ENCODE results near the gene CCDC57. TPM values are rescaled to one million over a fixed set of nuclear protein-coding genes. Genes with fewer than 3 reads are reported as not detected.

Gene CCDC57
- total RNA-seq, 1 experiment from 2014 or later = 8.4 TPM

DNA sequence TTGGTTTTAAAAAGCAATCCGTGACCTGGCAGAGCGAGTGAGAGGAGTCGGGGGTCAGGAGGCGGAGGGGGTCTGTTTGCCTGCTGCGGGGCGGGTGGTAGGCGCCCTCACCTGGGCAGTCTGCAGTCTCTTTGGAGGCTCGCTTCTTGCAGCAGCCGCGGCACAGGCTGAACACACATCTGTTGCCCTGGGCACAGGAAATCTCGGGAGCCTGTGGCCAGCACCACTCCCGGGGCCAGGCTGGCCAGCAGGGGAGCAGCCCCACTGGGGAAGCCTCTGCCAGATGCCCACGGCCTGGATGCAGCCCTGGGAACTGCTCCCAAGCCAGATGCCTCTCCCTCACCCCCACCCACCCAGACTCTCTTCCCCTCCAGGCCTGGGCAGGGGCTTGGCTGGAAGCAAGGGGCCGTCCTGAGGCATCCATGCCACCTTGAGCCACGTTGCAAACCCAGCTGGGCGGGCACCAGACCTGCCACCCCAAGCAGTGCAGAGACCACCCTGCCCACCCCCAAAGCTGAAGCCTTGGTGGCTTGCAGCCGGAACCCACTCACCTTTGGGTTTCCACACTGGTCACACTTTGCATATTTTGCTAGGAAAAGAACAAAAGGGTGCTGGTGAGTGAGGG is 154.3 kb downstream of the CCDC57 start:
- in situ Hi-C loops (cut with HindIII; ENCODE audit: low pct_unique_long_range_greater_than_20kb, low sequenced_read_pairs) = no loop called here

DNA sequence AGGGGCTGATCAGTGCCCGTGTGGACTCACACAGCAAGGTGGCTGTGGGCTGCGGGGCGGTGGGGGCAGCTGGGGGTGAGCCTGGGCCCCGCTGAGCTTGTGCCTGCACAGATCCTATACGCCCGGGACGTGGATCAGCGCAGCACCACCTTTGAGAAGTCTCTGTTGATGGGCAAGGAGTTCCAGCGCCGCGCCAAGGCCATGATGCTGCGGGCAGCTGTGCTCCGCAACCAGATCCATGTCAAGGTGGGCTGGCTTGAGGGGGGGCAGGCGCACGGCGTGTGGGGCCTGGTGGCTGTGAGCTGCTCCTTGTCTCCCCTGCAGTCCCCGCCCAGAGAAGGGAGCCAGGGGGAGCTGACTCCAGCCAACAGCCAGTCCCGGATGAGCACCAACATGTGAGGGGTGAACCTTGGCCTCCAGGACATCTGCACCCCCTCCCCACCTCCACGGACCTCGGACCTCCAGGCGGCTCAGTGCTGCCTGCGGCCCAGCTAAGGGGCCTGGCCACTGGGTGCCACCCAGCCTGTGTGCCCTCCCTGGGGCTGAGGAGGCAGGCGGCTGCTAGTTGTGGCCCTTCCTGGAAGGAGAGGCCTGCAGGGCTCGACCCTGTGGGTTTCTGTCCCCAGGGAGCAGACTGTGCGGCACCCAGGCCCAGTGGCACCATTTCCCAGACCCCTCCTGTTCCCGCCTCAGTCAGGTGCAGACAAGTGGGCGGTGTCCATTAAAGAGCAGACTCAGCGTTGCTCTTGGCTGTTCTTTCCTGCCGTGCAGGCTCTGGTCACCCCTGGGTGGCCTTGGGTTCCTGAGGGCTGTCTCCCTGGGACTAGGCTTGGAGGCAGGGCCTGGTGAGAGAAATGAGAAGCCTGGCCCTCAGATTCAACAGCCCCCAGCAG is 155.7 kb downstream of the CCDC57 start:
- DNase-seq (ENCODE audit: low read depth) = no peak
- in situ Hi-C loops (cut with HindIII; ENCODE audit: low pct_unique_long_range_greater_than_20kb, low sequenced_read_pairs) = no loop called here

More for the DNA sequence above, 154.3 kb downstream of the CCDC57 start:
- no peak for DNase-seq (ENCODE audit: low read depth)

DNA sequence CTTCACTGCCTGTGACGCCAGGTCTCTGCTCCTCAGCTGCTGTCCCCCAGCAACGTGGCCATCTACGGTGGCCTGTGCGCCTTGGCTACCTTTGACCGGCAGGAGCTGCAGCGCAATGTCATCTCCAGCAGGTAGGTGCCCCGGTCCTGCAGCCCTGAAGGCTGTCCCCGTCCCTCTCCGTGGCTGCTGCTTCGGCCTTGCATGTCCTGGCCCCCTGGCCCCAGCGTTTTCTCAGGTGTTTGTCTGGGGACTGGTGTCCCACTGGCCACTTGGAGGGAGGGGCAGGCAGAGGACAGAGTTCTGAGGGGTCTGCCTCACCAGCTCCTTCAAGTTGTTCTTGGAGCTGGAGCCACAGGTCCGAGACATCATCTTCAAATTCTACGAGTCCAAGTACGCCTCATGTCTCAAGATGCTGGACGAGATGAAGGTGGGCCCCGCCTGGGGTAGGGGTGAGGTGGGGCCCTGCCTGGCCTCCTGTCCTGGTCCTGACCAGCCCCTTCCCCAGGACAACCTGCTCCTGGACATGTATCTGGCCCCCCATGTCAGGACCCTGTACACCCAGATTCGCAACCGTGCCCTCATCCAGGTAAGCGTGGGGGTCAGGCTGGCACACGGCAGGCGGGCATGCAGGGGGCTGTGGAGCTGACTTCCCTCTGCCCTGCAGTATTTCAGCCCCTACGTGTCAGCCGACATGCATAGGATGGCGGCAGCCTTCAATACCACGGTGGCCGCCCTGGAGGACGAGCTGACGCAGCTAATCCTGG is 156.5 kb downstream of the CCDC57 start:
- in situ Hi-C loops (cut with HindIII; ENCODE audit: low pct_unique_long_range_greater_than_20kb, low sequenced_read_pairs) = no loop called here
- DNase-seq (ENCODE audit: low read depth) = no peak

DNA sequence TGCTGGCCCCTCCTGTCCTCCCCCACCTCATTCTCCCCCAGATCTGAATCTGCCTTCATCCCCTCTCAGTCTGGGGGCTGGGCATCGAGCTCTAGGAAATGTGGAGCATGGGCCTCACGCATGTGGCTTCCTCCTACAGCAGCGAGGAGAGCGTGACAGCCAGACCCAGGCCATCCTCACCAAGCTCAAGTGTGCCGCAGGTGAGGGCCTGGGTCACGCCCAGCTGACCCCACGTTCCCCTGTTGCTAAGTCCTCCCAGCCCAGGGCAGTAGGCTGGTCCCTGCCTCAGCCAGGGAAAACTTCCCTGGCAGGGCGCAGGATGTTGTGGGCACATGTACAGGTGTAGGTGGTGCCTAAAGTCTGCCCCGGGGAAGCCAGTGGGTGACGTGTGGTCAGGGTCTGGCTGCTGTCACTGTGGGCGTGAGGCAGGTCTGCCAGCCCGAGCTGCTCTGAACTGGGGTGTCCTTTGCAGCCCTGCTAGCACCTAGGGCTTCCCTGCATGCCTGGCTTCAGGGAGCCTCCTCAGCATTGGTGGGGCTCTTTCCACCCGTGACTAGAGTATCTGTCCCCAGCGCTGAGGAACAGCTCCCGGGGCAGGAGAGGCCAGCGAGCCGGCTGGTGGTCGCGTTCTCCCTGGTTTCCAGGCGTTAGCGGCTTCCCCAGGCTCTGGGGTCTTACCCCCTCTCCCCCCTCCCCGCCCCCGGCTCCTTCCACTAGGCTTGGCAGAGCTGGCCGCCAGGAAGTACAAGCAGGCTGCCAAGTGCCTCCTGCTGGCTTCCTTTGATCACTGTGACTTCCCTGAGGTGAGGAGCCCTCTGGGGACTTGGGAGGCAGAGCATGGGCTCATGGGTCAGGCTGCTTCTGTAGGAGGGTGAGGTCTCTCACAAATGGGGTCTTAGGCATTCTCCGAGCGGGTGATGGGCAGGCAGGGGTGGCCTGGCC is 157.3 kb downstream of the CCDC57 start:
- in situ Hi-C loops (cut with HindIII; ENCODE audit: low pct_unique_long_range_greater_than_20kb, low sequenced_read_pairs) = no loop called here

DNA sequence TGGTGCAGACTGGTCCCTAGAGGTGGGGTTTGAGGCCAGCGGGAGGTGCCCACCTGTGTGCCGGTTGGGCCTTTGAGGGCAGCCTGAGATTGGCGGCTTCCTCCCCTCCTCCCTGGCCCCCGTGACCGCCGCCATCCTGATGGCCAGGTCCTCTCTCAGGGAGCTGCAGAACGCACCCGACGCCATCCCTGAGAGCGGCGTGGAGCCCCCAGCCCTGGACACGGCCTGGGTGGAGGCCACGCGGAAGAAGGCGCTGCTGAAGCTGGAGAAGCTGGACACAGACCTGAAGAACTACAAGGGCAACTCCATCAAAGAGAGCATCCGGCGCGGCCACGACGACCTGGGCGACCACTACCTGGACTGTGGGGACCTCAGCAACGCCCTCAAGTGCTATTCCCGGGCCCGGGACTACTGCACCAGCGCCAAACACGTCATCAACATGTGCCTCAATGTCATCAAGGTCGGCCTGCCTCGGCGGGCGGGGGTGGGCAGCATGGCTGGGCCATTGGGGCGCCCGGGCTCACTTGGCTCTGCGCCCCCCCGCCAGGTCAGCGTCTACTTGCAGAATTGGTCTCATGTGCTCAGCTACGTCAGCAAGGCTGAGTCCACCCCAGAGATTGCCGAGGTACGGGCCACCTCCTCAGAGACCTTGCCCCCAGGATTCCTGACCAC is 158.2 kb downstream of the CCDC57 start:
- in situ Hi-C loops (cut with HindIII; ENCODE audit: low pct_unique_long_range_greater_than_20kb, low sequenced_read_pairs) = no loop called here
- no peak for DNase-seq (ENCODE audit: low read depth)

More for the DNA sequence above, 157.3 kb downstream of the CCDC57 start:
- DNase-seq (ENCODE audit: low read depth) = no peak

DNA sequence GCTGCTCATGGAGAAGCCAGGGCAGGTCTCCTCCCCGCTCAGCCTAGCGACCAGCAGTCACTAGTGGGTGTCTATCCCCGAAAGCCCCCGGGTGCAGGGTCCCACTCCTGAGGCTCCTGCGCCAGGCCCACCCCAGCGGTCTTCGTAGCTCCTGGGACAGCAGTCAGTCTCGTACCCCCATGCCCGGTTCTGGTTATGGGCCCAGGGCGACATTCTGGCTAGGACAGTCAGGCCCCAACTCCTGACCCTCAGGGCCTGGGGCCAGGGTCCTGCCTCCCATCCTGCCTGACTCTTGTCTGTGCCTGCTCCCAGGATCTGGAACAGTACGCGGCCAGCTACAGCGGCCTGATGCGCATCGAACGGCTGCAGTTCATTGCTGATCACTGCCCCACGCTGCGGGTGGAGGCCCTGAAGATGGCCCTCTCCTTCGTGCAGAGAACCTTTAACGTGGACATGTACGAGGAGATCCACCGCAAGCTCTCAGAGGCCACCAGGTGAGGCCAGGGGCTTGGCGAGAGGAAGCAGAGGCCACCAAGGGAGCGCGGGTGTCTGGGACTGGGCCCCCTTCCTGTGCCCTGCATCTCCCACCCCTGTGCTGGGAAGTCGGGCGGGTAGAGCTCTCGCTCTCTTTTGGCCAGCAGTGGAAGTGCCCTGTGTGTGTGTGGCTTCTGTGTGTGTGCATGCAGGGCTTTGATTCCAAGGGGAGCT is 158.9 kb downstream of the CCDC57 start:
- DNase-seq (ENCODE audit: low read depth) = no peak
- in situ Hi-C loops (cut with HindIII; ENCODE audit: low pct_unique_long_range_greater_than_20kb, low sequenced_read_pairs) = no loop called here

DNA sequence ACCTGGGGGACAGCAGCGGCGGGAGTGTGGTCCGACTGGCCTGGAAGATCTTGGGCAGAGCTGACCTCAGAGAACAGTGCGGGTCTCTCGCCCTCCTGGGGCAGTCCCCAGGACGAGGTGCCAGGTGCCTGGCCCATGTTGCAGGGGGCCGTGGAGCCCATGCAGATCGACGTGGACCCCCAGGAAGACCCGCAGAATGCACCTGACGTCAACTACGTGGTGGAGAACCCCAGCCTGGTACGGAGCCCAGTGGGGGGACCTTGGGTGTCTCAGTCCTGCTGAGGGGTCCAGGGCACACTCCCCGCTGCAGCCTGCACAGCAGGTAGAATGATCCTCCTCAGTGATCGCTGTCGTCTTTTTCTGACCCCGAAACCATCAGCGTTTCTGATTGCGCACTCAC is 159.5 kb downstream of the CCDC57 start:
- DNase-seq (ENCODE audit: low read depth) = no peak
- in situ Hi-C loops (cut with HindIII; ENCODE audit: low pct_unique_long_range_greater_than_20kb, low sequenced_read_pairs) = no loop called here

DNA sequence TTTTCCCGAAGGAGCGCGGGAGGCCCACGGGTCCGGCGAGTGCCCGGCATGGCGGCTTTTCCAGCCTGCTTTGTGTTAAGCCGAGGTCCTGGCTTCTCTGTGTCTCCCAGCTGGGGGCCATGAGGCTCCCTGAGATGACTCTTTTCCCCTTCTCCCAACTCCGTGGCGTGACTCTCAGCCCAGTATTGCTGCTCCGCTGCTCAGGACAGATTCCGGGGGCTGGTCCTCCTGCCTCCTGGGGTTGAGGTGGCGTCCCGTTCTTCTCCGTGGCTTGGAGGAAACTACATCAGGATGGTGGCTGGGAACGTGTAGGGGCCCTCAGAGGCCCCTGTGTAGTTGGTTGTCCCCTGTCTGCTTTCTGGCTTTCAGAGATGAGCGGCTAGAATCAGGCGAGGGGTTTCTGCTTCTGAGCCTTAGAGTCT is 160.0 kb downstream of the CCDC57 start:
- in situ Hi-C loops (cut with HindIII; ENCODE audit: low pct_unique_long_range_greater_than_20kb, low sequenced_read_pairs) = no loop called here
- DNase-seq (ENCODE audit: low read depth) = no peak

DNA sequence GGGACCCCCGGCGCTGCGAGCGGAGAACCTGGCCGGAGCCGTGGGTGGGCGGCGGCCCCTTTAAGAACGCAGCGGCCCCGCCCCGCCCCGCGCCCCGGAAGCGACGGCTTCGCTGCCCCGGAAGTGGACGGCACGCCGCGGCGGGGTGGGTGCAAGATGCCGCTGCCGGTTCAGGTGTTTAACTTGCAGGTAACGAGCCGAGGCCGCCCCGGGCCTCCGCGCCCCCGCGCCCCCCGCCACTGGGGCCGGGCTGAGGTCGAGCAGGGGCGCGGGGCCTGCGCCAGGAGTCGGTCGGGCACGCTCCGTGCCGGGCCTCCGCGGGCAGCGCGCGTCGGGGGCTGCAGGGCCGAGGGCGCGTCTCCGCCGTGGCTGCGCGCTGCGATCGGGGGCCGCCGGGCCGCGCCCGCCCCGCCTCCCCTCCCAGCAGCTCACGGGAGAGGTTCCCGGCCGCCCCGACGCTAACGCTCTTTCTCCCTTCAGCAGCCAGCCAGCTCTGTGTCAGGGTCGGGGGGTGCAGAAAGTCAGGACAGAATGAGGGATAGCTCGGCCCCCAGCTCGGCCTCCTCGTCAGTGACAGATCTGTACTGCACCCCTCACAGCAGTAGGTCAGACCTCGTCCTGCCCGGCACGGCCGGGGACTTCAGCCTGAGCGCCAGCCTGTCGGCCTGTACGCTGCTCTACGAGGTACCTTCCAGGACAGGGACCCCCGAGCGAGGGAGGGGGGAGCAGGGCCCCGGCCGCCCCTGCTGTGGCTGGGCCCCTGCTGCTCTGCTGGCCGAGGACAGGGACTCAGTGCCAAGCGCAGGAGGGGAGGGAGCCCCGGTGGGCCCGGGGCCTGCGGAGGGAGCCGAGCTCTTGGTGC is 160.6 kb downstream of the CCDC57 start, which contains the start of the genes GPS1 and RFNG:
Gene GPS1 (plus strand): TSS at position 123 of the 862 bp plus-strand sequence. CDS start 34 bp downstream, at position 157.
Gene RFNG (minus strand): TSS at position 36 of the 862 bp plus-strand sequence. CDS start 45 bp downstream, outside the sequence.
- peak; percentile 42 for DNase-seq (ENCODE audit: low read depth)
- in situ Hi-C loops (cut with HindIII; ENCODE audit: low pct_unique_long_range_greater_than_20kb, low sequenced_read_pairs) = no loop called here

Other genes starting within 250 kb of the CCDC57 start
- 48.7 and 62.8 TPM in 2 replicates for gene ASPSCR1, start 235.2 kb downstream of the CCDC57 start, total RNA-seq (2014; rRNA removed; shearing (Covaris generic); ENCODE audit: low replicate concordance)
- 157 and 162 TPM in 2 replicates for gene CENPX, start 190.0 kb downstream of the CCDC57 start, total RNA-seq (2014; rRNA removed; shearing (Covaris generic); ENCODE audit: low replicate concordance)
- 40.3 and 51.4 TPM in 2 replicates for gene LRRC45, start 189.5 kb downstream of the CCDC57 start, total RNA-seq (2014; rRNA removed; shearing (Covaris generic); ENCODE audit: low replicate concordance)
- 22.1 and 40.0 TPM in 2 replicates for gene RAC3, start 181.2 kb downstream of the CCDC57 start, total RNA-seq (2014; rRNA removed; shearing (Covaris generic); ENCODE audit: low replicate concordance)
- gene DCXR, start 175.1 kb downstream of the CCDC57 start, total RNA-seq (2014; rRNA removed; shearing (Covaris generic); ENCODE audit: low replicate concordance) = 56.6 and 98.4 TPM in 2 replicates
- gene RFNG, start 161.0 kb downstream of the CCDC57 start, total RNA-seq (2014; rRNA removed; shearing (Covaris generic); ENCODE audit: low replicate concordance) = 62.4 and 68.5 TPM in 2 replicates
- gene GPS1, start 160.9 kb downstream of the CCDC57 start, total RNA-seq (2014; rRNA removed; shearing (Covaris generic); ENCODE audit: low replicate concordance) = 154 and 160 TPM in 2 replicates
- 126 and 135 TPM in 2 replicates for gene DUS1L, start 147.0 kb downstream of the CCDC57 start, total RNA-seq (2014; rRNA removed; shearing (Covaris generic); ENCODE audit: low replicate concordance)
- gene FASN, start 114.6 kb downstream of the CCDC57 start, total RNA-seq (2014; rRNA removed; shearing (Covaris generic); ENCODE audit: low replicate concordance) = 58.4 and 64.6 TPM in 2 replicates
- gene SLC16A3, start 16.2 kb upstream of the CCDC57 start, total RNA-seq (2014; rRNA removed; shearing (Covaris generic); ENCODE audit: low replicate concordance) = 589 and 677 TPM in 2 replicates
- 73.2 and 80.4 TPM in 2 replicates for gene CSNK1D, start 60.9 kb upstream of the CCDC57 start, total RNA-seq (2014; rRNA removed; shearing (Covaris generic); ENCODE audit: low replicate concordance)
- gene CD7, start 104.8 kb upstream of the CCDC57 start, total RNA-seq (2014; rRNA removed; shearing (Covaris generic); ENCODE audit: low replicate concordance) = not detected in 2 replicates
- 0.24 TPM in 1 of 2 replicates, not detected in the other for gene SECTM1, start 120.9 kb upstream of the CCDC57 start, total RNA-seq (2014; rRNA removed; shearing (Covaris generic); ENCODE audit: low replicate concordance)
- gene TEX19, start 146.4 kb upstream of the CCDC57 start, total RNA-seq (2014; rRNA removed; shearing (Covaris generic); ENCODE audit: low replicate concordance) = 0.37 and 1.9 TPM in 2 replicates
- gene UTS2R, start 158.9 kb upstream of the CCDC57 start, total RNA-seq (2014; rRNA removed; shearing (Covaris generic); ENCODE audit: low replicate concordance) = not detected in 2 replicates
- gene HEXD, start 205.5 kb upstream of the CCDC57 start, total RNA-seq (2014; rRNA removed; shearing (Covaris generic); ENCODE audit: low replicate concordance) = 11.6 and 22.3 TPM in 2 replicates
- gene OGFOD3, start 205.7 kb upstream of the CCDC57 start, total RNA-seq (2014; rRNA removed; shearing (Covaris generic); ENCODE audit: low replicate concordance) = 35.9 and 68.3 TPM in 2 replicates
- 107 and 131 TPM in 2 replicates for gene CYBC1, start 237.9 kb upstream of the CCDC57 start, total RNA-seq (2014; rRNA removed; shearing (Covaris generic); ENCODE audit: low replicate concordance)
- 24.7 and 24.9 TPM in 2 replicates for gene NARF, start 245.9 kb upstream of the CCDC57 start, total RNA-seq (2014; rRNA removed; shearing (Covaris generic); ENCODE audit: low replicate concordance)